NCI-H2227 treated with DMSO at 0.1 percent for 48 hours (cell line): ENCODE measurements around the gene TPM4.
"Not testable (repeated sequence)": the region's sequence is repeated elsewhere in the genome, so short reads cannot be mapped to it uniquely, and the experiment has no call there.

Experiments
- DNase-seq: peaks from one replicate; lab custom pipeline; 2025; lab: John Stamatoyannopoulos, UW

Gene TPM4

GRCh38 chr19:16098821-16099220, 22.5 kb downstream of the TPM4 start:
- no peak for DNase-seq

DNA sequence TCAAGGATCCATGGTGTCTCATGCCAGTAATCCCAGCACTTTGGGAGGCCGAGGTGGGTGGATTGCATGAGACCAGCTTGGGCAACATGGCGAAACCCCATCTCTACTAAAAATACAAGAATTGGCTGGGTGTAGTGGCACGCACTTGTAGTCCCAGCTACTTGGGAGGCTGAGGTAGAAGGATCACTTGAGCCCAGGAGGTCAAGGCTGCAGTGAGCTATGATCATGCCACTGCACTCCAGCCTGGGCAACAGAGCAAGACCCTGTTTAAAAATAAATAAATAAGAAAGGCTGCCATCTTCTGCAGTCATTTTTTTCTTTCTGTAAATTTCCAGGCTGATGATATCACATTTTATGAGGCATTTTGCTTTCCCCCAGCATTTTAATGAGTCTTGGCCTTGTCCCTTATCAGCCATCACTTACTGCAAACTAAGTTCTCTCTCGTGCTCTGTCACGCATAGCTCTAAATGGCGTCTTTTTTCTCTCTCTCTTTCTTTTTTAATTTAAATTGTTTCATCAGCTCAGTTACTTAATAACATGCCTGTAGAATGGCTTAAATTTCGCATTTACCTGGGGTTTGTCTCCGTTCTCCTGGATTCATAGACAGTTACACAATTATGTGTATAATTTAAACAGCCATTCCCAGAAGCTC, 23.1 kb downstream of the TPM4 start:
- not testable (repeated sequence) for DNase-seq

DNA sequence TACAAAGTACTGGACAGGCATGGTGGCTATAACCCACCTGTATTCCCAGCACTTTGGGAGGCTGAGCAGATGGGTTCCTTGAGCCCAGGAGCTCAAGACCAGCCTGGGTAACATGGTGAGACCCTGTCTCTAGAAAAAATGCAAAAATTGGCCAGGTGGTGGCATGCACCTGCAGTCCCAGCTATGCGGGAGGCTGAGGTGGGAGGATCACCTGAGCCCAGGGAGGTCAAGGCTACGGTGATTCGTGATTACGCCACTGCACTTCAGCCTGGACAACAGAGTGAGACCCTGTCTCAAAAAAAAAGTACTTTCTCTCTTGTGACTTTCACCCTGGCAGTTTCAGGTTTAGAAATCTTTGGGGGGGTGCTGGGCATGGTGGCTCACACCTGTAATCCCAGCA, 24.2 kb downstream of the TPM4 start:
- DNase-seq: no peak

DNA sequence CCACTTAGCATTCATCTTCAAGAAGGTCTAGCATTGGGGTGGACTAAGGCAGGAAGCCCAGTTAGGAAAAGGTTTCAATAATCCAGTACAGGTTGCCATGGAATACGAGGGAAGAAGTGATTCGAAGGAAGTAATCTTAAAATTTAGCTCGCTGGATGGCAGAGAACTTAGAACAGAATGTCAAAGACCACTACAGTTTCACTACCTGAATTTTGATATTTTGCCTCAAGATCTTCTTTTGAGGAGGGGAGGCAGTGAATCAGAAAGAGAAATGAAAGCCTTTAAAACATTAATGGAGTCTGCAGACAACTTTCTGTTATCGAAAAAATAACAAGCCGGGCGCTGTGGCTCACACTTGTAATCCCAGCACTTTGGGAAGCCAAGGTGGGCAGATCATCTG, 28.4 kb downstream of the TPM4 start:
- DNase-seq: no peak

- DNase-seq: no peak
Measured at GRCh38 chr19:16106121-16106520, 29.8 kb downstream of the TPM4 start.

- peak; percentile 93 for DNase-seq
Measured at GRCh38 chr19:16111160-16111908, 35.0 kb downstream of the TPM4 start, which contains the start of gene RAB8A. TSS of gene RAB8A (plus strand) at chr19:16111889. CDS start at chr19:16111902, 13 bp downstream.

DNA sequence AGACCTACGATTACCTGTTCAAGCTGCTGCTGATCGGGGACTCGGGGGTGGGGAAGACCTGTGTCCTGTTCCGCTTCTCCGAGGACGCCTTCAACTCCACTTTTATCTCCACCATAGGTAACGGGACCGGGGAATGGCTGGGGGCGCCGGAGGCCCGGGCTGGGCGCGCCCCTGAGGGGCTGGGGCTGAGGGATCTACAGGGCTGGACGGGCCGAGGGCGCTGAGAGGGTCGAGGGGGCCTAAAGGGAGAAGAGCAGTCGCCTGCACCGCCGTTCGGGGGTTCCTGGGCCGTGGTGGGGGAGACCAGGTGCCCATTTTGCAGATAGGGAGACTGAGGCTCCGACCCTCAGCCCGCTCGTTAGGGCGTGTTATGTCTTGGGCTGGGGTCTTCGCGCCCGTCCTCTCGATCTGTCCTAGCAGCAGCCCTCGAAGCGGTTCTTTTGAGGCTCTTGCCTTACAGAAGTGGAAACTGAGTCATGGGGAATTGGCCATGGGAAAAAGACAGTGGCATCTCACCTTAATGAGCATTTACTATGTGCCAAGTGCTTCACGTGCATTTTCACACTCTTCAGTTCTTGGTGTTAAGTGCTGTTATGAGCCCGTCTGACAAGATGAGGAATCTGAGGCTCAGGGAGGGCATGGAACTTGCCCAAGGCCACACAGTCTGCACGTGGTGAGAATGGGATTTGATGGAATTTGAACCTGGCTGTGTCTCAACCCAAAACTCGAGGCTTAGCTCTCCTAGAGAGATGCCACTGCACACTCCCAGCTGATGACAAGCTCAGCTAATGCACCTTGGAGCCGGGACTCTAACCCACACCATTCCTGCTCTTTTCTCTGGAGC, 35.8 kb downstream of the TPM4 start:
- DNase-seq: no peak

DNA sequence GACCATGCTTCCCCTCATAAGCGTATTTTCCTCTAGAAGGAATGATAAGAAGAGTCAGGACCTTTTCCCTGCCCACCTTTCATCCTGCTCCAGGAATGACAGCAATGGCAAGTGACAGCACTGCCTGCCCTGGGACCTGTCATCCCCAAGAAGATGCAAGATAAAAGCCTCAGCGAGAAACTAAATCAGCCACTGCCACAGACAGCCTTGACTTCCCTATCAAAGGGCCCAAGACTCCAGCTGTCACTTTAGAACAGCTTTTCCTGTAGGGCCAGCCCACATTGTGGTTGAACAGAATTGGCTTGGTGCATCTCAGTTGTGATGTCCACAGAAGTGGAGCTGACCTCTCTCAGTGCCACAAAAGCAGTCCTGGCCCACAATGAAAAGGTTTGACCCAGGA, 36.5 kb downstream of the TPM4 start:
- no peak for DNase-seq

DNA sequence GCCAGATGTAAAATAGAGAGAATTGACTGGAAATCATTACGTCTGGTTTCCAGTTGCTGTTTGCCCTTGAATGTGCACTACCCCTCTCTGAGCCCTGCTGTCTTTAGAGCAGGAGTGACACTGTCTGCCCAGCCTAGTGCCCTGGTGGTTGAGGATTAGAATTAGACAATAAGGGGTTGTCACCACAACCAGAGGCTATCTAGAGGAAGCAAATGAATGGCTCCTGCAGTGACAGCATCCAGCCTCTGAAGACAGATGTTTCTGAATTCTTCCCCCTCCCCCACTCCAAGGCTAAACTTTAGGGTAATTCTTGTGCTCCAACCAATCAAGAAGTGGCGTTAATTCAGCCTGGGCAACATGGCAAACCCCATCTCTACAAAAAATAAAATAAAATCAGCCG, 37.4 kb downstream of the TPM4 start:
- no peak for DNase-seq

- DNase-seq: no peak
Measured at GRCh38 chr19:16115301-16116039, 39.2 kb downstream of the TPM4 start.

GRCh38 chr19:16116067-16116466, 39.8 kb downstream of the TPM4 start:
- DNase-seq: no peak

DNA sequence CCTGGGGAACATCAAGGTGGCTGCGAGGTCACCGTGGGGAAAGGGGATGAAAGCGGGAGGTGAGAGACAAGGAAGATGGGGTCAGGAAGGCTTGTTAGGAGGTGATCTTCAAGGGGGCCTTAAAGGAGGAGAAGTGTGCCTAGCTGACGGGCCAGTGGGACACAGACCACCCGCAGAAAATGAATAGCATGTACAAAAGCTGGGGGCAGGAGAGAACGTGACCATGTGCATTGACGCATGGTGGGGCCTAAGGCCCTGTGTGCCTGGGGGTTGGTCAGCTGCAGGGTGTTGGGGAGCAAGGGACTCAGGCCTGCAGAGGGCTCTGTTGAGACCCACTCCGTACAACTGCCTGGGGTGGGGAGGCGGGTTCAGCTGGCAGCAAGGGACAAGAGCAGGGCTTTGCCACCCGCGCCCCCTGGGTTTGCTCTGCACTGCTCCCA, 41.3 kb downstream of the TPM4 start:
- no peak for DNase-seq

- no peak for DNase-seq
Measured at GRCh38 chr19:16118489-16119033, 42.3 kb downstream of the TPM4 start.

GRCh38 chr19:16119075-16119857, 43.0 kb downstream of the TPM4 start:
- DNase-seq: not testable (repeated sequence)

DNA sequence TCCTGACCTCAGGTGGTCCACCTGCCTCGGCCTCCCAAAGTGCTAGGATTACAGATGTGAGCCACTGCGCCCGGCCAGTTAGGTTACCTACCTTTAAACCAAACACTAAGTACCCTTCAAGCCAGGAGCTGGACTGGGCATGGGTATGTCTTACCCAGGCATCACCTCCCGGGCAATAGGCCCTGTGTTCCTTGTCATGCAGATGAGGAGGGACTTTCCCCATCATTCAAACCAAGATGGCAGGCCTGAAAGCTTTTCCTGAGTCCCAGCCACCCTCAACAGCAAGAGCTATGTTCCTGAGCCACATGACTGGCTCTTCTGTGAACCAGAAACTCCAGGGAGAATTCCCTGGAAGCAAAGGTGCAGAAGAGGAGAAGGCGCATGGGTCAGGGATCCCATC, 44.8 kb downstream of the TPM4 start:
- DNase-seq: no peak

GRCh38 chr19:16121967-16122366, 45.7 kb downstream of the TPM4 start:
- no peak for DNase-seq

- no peak for DNase-seq
Measured at GRCh38 chr19:16124953-16125352, 48.7 kb downstream of the TPM4 start.

DNA sequence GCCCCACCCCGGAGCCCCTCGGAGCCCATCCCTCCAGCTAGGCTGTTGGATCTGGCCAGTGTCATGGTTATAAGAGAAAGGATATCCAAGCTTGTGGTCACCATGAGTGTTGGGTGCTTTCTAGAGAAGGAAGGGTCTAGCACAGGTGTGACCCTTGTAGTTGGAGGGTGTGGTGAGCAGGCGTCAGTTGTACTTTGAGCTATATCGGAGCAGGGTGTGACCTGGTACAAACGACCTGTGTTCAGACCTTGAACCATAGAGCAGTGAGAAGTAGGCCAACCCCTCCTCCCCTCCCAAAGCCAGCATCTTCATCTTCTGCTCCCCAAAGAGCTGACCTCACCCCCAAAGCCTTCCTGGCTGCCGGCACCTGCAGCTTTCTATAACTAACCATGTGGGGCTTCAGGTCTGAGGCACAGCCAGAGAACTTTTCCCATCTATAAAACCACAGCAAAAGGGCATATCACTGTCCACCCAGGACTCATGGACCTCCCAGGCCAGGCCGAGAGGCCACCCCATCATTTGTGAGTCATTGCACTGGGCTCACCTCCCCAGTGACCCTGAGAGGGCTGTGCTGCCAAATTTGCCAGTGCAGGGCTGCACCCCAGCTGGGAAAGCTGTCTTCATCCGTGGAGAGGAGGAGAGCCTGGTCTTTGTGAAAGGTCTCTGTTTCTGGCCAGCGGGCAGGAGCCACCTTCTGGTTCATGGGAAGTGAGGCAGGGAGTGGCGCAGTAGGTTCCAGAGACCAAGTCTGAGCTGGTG, 49.6 kb downstream of the TPM4 start:
- no peak for DNase-seq

DNA sequence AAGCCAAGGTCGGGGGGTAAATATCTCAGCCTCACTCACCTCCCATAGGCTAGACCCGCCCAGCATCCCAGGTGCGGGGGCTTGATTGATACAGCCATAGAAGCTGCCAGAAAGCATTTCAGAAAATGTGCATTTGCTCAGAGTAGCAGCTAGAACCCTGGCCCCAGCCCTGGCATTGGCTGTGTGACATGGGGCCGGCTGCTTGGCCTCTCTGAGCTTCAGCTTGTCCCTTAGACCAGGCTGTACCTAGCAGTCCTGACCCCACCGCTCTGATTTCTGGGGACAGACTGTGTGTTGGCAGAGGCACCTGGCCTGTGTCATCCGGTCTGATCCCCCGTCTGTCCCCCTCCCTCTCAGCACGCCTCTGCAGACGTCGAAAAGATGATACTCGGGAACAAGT, 50.8 kb downstream of the TPM4 start:
- no peak for DNase-seq

DNA sequence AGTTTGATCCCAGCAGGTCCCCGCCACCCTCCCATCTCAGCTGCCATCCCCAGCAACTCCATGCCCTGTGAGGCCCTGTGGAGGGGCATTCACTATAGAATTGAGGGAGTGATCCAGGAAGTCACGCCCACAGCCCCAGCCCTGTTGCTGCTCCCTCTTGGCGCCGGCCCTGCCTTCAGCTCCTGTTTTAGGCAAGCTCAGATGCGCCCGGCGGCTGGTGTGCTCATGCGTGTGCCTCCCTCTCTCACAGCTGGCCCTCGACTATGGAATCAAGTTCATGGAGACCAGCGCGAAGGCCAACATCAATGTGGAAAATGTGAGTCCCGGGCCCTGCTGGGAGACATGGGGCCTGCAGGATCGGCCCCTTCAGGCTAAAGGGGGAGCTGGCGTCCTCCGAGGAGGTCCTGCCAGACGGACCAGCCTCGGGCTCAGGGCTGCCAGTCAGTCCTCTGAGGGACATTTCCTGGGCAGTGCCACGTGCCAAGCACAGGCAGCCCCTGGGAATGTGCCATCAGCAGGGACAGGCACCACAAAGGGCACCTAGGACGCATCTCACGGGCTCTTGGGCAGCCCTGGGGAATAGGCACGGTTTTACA, 51.6 kb downstream of the TPM4 start:
- no peak for DNase-seq
